GM21360 (cell line): ENCODE data around the gene EPHB2.
"Not testable (repeated sequence)": the region's sequence is repeated elsewhere in the genome, so short reads cannot be mapped to it uniquely, and the experiment has no call there.

Experiments used
- ATAC-seq: cut with Tn5 transposase; IDR thresholded peaks from one replicate; pipeline ENCODE4 v1.9.1; 2021; ENCODE audit warnings: mild to moderate bottlenecking, moderate library complexity; ENCODE audit not compliant: unreplicated experiment

The EPHB2 gene

GRCh38 chr1:22831729-22832413, 121.2 kb downstream of the EPHB2 start:
- no peak for ATAC-seq

GRCh38 chr1:22832414-22832786, 121.8 kb downstream of the EPHB2 start:
- no peak for ATAC-seq

- ATAC-seq: no peak
Measured at GRCh38 chr1:22833699-22834098, 123.1 kb downstream of the EPHB2 start.

- not testable (repeated sequence) for ATAC-seq
Measured at GRCh38 chr1:22834420-22834819, 123.8 kb downstream of the EPHB2 start.

GRCh38 chr1:22835636-22836319, 125.1 kb downstream of the EPHB2 start:
- ATAC-seq: no peak

GRCh38 chr1:22836850-22837249, 126.2 kb downstream of the EPHB2 start:
- ATAC-seq: no peak

- ATAC-seq: no peak
Measured at GRCh38 chr1:22837332-22837731, 126.7 kb downstream of the EPHB2 start.

- no peak for ATAC-seq
Measured at GRCh38 chr1:22838965-22839364, 128.3 kb downstream of the EPHB2 start.

- no peak for ATAC-seq
Measured at GRCh38 chr1:22839806-22840205, 129.2 kb downstream of the EPHB2 start.

GRCh38 chr1:22841142-22841541, 130.5 kb downstream of the EPHB2 start:
- ATAC-seq: no peak

- ATAC-seq: no peak
Measured at GRCh38 chr1:22841860-22842281, 131.2 kb downstream of the EPHB2 start.

- ATAC-seq: not testable (repeated sequence)
Measured at GRCh38 chr1:22843441-22844183, 133.0 kb downstream of the EPHB2 start.

- ATAC-seq: no peak
Measured at GRCh38 chr1:22844621-22845020, 134.0 kb downstream of the EPHB2 start.

- no peak for ATAC-seq
Measured at GRCh38 chr1:22845398-22845935, 134.8 kb downstream of the EPHB2 start.

GRCh38 chr1:22846458-22846857, 135.8 kb downstream of the EPHB2 start:
- no peak for ATAC-seq

GRCh38 chr1:22847249-22847648, 136.6 kb downstream of the EPHB2 start:
- ATAC-seq: no peak

- ATAC-seq: no peak
Measured at GRCh38 chr1:22847709-22848108, 137.1 kb downstream of the EPHB2 start.

GRCh38 chr1:22848405-22848804, 137.8 kb downstream of the EPHB2 start:
- no peak for ATAC-seq

- no peak for ATAC-seq
Measured at GRCh38 chr1:22849770-22850169, 139.1 kb downstream of the EPHB2 start.

GRCh38 chr1:22850281-22850680, 139.6 kb downstream of the EPHB2 start:
- ATAC-seq: no peak

- no peak for ATAC-seq
Measured at GRCh38 chr1:22850681-22851080, 140.0 kb downstream of the EPHB2 start.

GRCh38 chr1:22851517-22851916, 140.9 kb downstream of the EPHB2 start:
- ATAC-seq: no peak
